B cell (primary cell): ENCODE results near the gene DMXL1.

ENCODE experiments used
- CTCF ChIP-seq: fragments of 200-600 bp; IDR thresholded peaks from one replicate; pipeline ENCODE4 v1.8.0; 2022; ENCODE audit warnings: antibody characterized with exemption, mild to moderate bottlenecking
- EZH2 ChIP-seq: IDR thresholded peaks from 2 replicates; pipeline ENCODE4 v1.6.1; 2012; ENCODE audit warnings: borderline replicate concordance, low read depth, mild to moderate bottlenecking, moderate library complexity, low read length; ENCODE audit not compliant: insufficient read depth, poor library complexity, severe bottlenecking

DNA sequence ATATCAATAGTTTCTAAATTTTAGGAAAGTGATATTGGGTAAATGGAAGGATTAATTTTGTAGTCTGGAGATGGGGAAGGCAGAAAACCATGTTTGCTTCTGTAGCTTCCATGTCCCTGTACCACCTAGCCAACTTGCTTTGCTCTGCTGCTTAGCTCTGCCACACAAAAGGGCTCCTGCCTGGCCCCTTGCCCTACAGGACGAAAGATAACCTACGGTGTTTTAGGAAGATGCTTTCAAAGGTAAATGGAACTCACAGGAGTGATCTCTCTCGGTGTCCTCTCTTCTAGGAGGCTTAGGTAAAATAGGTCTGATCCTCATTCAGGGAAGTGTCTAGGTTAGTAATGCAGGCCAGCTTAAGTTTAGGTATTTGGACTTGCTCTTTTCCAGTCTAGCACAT is 37.8 kb upstream of the DMXL1 start:
- no peak for TF ChIP-seq CTCF
- TF ChIP-seq EZH2, result no peak
